ENCODE data around the gene INPP4A. TPM values are rescaled to one million over a fixed set of nuclear protein-coding genes. Genes with fewer than 3 reads are reported as not detected.

INPP4A gene
- polyA plus RNA-seq, 1 of the 3 experiments (the other 2 are of a cell fraction), result 15.0 TPM

DNA sequence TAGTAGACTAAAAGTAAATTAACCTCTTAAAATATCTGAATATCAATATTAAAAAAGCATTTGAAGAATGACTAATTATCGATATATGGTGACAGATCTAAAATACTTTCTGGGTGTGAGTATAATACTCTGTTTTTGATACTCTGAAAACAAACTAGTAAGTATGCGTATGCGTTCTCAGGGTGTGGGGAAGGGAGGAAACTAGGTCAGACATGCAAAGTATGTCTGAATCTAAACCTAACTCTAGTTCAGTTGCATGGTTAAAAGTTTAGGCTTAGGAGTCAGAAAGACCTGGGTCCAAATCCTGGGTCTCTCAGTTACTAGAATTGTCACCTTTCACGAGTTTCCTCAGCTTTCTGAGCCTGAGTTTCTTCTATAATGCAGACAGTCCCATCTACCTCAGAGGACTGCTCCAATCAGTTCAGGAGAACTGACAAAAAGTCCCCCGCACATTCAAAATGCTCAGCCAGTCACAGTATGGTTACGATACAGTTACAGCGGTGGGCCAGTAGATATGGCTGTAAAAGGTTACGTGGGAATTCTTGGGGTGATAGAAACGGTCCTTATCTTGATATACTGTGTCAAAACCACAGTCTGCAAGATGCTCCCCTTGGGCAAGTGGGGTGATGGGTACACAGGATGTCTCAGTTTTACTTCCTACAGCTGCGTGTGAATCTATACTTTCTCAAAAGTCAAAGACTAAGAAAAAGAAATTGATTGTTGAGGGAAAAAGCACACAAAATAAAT is 192.9 kb downstream of the INPP4A start:
- no peaks in the 10 kb centered on the region for H3K9me2 ChIP-seq
- no peak overlapping the region for H3K9ac ChIP-seq
- TF ChIP-seq NFIC (IDR thresholded peaks at IDR 0.05; ENCODE audit: borderline replicate concordance), result no peak
- no peak for TF ChIP-seq SIN3A (IDR thresholded peaks at IDR 0.05; ENCODE audit: borderline replicate concordance, low read depth, low read length)
- TF ChIP-seq, protein P1, sequence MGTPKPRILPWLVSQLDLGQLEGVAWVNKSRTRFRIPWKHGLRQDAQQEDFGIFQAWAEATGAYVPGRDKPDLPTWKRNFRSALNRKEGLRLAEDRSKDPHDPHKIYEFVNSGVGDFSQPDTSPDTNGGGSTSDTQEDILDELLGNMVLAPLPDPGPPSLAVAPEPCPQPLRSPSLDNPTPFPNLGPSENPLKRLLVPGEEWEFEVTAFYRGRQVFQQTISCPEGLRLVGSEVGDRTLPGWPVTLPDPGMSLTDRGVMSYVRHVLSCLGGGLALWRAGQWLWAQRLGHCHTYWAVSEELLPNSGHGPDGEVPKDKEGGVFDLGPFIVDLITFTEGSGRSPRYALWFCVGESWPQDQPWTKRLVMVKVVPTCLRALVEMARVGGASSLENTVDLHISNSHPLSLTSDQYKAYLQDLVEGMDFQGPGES (IDR thresholded peaks at IDR 0.05; ENCODE audit: low read depth, low read length), result no peak
- no peak for TF ChIP-seq JUND (IDR thresholded peaks at IDR 0.05)
- no peak for TF ChIP-seq USF2 (IDR thresholded peaks at IDR 0.05; ENCODE audit: borderline replicate concordance, low read depth, low read length)
- no peak for TF ChIP-seq GATA2 (CRISPR knock-in tag; IDR thresholded peaks at IDR 0.05)
- no peak for TF ChIP-seq SMC3 (IDR thresholded peaks at IDR 0.05; ENCODE audit: low read depth, low read length)
- ChIA-PET POLR2A (no interaction called here), CTCF (interaction anchor here (1.3 kb wide), 1 partner anchor 12 kb away, joined by 4 read pairs; no protein-coding TSS in a partner anchor)
- no peaks in the 10 kb centered on the region for H3K27me3 ChIP-seq (ENCODE audit: insufficient read depth)
- no peak overlapping the region for H3K4me2 ChIP-seq
- 60% methylated on average over 10 of the region's 10 CpGs for WGBS (ENCODE audit: low lambda C conversion rate)
- no peaks in the 10 kb centered on the region for H3F3A ChIP-seq (replicated peaks; ENCODE audit: insufficient read depth)
- H3K4me1 ChIP-seq (ENCODE audit: control insufficient read depth in 1 of 2, insufficient read depth in 2 of 2, low read depth in 1 of 2, low read length in 1 of 2), result no peaks in the 10 kb centered on the region
- H3K79me2 ChIP-seq (ENCODE audit: insufficient read depth), result no peaks in the 10 kb centered on the region
- H4K20me1 ChIP-seq (ENCODE audit: insufficient read depth), result no peaks in the 10 kb centered on the region
- no peak overlapping the region for H3K27ac ChIP-seq (ENCODE audit: low read depth in 2 of 2, low read length in 1 of 2)
- H3K36me3 ChIP-seq (replicated peaks in 1 of 2; ENCODE audit: control insufficient read depth in 1 of 2, insufficient read depth in 2 of 2, low read length in 1 of 2), result no peaks in the 10 kb centered on the region
- DNase-seq, result no peak
- H2AFZ ChIP-seq (ENCODE audit: low read depth), result no peak overlapping the region
- no peak overlapping the region for H3K4me3 ChIP-seq (ENCODE audit: low read depth in 2 of 2, low read length in 1 of 2)
- H3K9me3 ChIP-seq, result no peaks in the 10 kb centered on the region

GRCh38 chr2:98643496-98644100 is 198.9 kb downstream of the INPP4A start:
- H3K9me2 ChIP-seq, result no peaks in the 10 kb centered on the region
- DNase-seq, result no peak
- ChIA-PET CTCF (no interaction called here), POLR2A (no interaction called here)
- no peak overlapping the region for H3K4me3 ChIP-seq (ENCODE audit: low read depth in 2 of 2, low read length in 1 of 2)
- no peaks in the 10 kb centered on the region for H3K4me1 ChIP-seq (ENCODE audit: control insufficient read depth in 1 of 2, insufficient read depth in 2 of 2, low read depth in 1 of 2, low read length in 1 of 2)
- no peak overlapping the region for H3K9ac ChIP-seq
- no peaks in the 10 kb centered on the region for H3K79me2 ChIP-seq (ENCODE audit: insufficient read depth)
- 63% methylated on average over 5 of the region's 5 CpGs for WGBS (ENCODE audit: low lambda C conversion rate)
- no peaks in the 10 kb centered on the region for H3F3A ChIP-seq (replicated peaks; ENCODE audit: insufficient read depth)
- H4K20me1 ChIP-seq (ENCODE audit: insufficient read depth), result no peaks in the 10 kb centered on the region
- TF ChIP-seq GABPA (IDR thresholded peaks at IDR 0.05; ENCODE audit: low read depth) (no peak), NFIC (IDR thresholded peaks at IDR 0.05; ENCODE audit: borderline replicate concordance) (no peak), NRF1 (IDR thresholded peaks at IDR 0.05; ENCODE audit: low read depth, low read length) (no peak), MXI1 (IDR thresholded peaks at IDR 0.05; ENCODE audit: low read depth, low read length) (no peak), FOSL2 (IDR thresholded peaks at IDR 0.05; ENCODE audit: borderline replicate concordance, low read depth) (no peak), SMC3 (IDR thresholded peaks at IDR 0.05; ENCODE audit: low read depth, low read length) (no peak), FOXM1 (IDR thresholded peaks at IDR 0.05; ENCODE audit: low read depth) (no peak), POLR2AphosphoS5 (IDR thresholded peaks at IDR 0.05; ENCODE audit: low read depth, low read length) (no peak), ELF1 (IDR thresholded peaks at IDR 0.05) (no peak)
- 0 out of 2 replicates have a peak overlapping the region, but pooled peaks have one; percentile 6 for H2AFZ ChIP-seq (ENCODE audit: low read depth)
- H3K9me3 ChIP-seq, result no peaks in the 10 kb centered on the region
- no peak overlapping the region for H3K4me2 ChIP-seq
- H3K36me3 ChIP-seq (replicated peaks in 1 of 2; ENCODE audit: control insufficient read depth in 1 of 2, insufficient read depth in 2 of 2, low read length in 1 of 2), result no peaks in the 10 kb centered on the region
- H3K27me3 ChIP-seq (ENCODE audit: insufficient read depth), result no peaks in the 10 kb centered on the region
- H3K27ac ChIP-seq (ENCODE audit: low read depth in 2 of 2, low read length in 1 of 2), result no peak overlapping the region

Other genes starting within 250 kb of the INPP4A start
- gene CNGA3, start 98.4 kb upstream of the INPP4A start, polyA plus RNA-seq (2012; rRNA removed), result not detected in 2 replicates
- gene COA5, start 163.7 kb downstream of the INPP4A start, polyA plus RNA-seq (2012; rRNA removed), result 39.9 and 40.3 TPM in 2 replicates
- gene UNC50, start 163.7 kb downstream of the INPP4A start, polyA plus RNA-seq (2012; rRNA removed), result 46.9 and 62.0 TPM in 2 replicates

Data from SK-N-SH (cell line).